Activated naive CD4-positive, alpha-beta T cell treated with anti-CD3 and anti-CD28 coated beads, Interleukin-2, amount 10 ng/mL, durations not matched to agents 7 days and 5 days (primary cell): ENCODE measurements around the gene PDE2A.

Source experiments
- CTCF ChIA-PET: fragments of 350-600 bp; sonication (Branson Sonifier 250); formaldehyde crosslinking; loops from one replicate; lab custom pipeline; 2021; ENCODE audit warnings: antibody characterized with exemption; lab: Charles Lee
- DNase-seq: peaks from one replicate; pipeline ENCODE4 v3.0.0-alpha.2; 2020
- H3K27ac Mint-ChIP-seq: one replicate; pipeline ENCODE4 v1.8.0; 2021; ENCODE audit warnings: mild to moderate bottlenecking, moderate library complexity, mixed read lengths
- H3K27me3 Mint-ChIP-seq: one replicate; pipeline ENCODE4 v1.8.0; 2021; ENCODE audit warnings: mild to moderate bottlenecking, mixed read lengths
- H3K36me3 Mint-ChIP-seq: one replicate; pipeline ENCODE4 v1.8.0; 2021; ENCODE audit warnings: mixed read lengths
- H3K4me1 Mint-ChIP-seq: one replicate; pipeline ENCODE4 v1.8.0; 2021; ENCODE audit warnings: mixed read lengths
- H3K4me3 Mint-ChIP-seq: one replicate; pipeline ENCODE4 v1.8.0; 2021; ENCODE audit warnings: mild to moderate bottlenecking, moderate library complexity, mixed read lengths
- H3K9me3 Mint-ChIP-seq: one replicate; pipeline ENCODE4 v1.8.0; 2021; ENCODE audit warnings: mixed read lengths

PDE2A gene

DNA sequence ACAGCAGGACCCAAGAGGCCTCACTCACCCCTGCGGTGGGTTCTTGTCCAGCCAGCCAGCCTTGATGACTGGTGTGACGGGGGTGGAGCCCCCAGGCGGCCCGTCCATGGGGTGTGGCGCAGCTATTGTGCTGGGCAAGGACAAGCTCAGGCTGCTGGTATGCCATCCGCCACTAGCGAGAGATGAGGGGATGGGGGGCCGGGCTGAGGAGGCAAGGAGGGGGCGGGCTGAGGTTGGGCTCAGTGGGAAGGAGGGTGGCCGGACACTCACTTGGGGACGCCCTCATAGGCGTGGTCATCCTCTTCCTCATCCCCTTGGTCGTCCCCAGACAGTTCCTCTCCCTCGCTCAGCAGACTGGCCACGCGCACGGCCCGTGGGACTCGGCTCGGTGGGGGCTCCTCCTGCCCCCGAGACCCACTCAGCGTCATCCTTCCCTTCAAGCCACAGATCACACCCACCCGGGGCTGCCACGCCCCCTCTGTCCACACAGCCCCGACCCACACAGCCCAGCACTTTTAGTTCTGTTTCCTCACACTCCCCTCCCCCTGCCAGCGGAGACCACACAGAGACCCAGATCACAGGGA is 38.0 kb upstream of the PDE2A start:
- H3K4me1 Mint-ChIP-seq: peaks cover 3% of the 10 kb centered on the region
- CTCF ChIA-PET: no interaction called here
- H3K9me3 Mint-ChIP-seq: no peaks in the 10 kb centered on the region
- H3K36me3 Mint-ChIP-seq: peaks cover 38% of the 10 kb centered on the region
- H3K27me3 Mint-ChIP-seq: no peaks in the 10 kb centered on the region
- DNase-seq: no peak
- no peak overlapping the region for H3K27ac Mint-ChIP-seq
- H3K4me3 Mint-ChIP-seq: no peak overlapping the region

DNA sequence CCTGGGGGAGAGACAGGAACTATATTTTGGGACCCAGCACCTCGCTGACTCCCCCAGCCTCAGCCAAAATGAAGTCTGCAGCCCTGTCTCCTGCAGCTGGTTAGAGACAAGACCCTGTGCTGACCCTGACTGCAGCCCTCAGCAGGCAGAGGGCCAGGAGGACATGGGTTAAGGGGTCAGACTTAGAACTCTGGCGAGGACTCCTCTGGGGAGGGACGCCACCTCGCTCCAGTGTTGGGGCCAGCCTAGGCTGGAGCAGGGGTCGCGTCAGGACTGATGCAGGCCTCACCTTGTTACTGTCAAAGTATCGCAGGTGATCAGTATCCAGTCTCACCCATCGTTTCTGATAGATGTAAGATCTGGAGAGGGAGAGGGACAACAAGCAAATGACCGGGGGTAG is 36.9 kb upstream of the PDE2A start:
- Mint-ChIP-seq H3K4me3 (no peak overlapping the region), H3K36me3 (peaks cover 47% of the 10 kb centered on the region), H3K4me1 (peaks cover 3% of the 10 kb centered on the region), H3K9me3 (no peaks in the 10 kb centered on the region), H3K27me3 (no peaks in the 10 kb centered on the region), H3K27ac (no peak overlapping the region)
- CTCF ChIA-PET: no interaction called here
- no peak for DNase-seq

DNA sequence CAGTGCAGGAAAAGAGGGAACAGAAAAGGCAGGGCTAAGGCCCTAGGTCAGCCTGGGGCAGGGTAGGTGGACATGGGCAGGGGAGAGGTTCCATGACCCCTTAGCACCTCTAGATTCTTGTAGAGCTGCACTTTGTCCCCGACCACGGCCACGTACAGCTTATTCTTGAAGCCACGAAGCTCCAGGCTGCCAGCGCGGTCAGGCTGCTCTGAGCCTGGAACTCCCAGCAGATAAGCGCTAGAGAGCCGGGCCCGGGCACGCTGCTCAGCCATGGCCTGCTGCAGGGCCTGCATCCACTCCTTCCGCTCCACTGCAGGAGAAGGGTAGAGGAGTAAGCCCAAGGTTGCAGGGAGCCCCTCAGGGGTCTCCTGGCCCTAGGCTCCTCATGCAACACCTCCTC is 36.1 kb upstream of the PDE2A start:
- H3K9me3 Mint-ChIP-seq: no peaks in the 10 kb centered on the region
- H3K27ac Mint-ChIP-seq: peak overlapping the region; percentile 49
- H3K4me3 Mint-ChIP-seq: no peak overlapping the region
- no peak for DNase-seq
- H3K27me3 Mint-ChIP-seq: no peaks in the 10 kb centered on the region
- CTCF ChIA-PET: no interaction called here
- peaks cover 52% of the 10 kb centered on the region for H3K36me3 Mint-ChIP-seq
- H3K4me1 Mint-ChIP-seq: no peaks in the 10 kb centered on the region

DNA sequence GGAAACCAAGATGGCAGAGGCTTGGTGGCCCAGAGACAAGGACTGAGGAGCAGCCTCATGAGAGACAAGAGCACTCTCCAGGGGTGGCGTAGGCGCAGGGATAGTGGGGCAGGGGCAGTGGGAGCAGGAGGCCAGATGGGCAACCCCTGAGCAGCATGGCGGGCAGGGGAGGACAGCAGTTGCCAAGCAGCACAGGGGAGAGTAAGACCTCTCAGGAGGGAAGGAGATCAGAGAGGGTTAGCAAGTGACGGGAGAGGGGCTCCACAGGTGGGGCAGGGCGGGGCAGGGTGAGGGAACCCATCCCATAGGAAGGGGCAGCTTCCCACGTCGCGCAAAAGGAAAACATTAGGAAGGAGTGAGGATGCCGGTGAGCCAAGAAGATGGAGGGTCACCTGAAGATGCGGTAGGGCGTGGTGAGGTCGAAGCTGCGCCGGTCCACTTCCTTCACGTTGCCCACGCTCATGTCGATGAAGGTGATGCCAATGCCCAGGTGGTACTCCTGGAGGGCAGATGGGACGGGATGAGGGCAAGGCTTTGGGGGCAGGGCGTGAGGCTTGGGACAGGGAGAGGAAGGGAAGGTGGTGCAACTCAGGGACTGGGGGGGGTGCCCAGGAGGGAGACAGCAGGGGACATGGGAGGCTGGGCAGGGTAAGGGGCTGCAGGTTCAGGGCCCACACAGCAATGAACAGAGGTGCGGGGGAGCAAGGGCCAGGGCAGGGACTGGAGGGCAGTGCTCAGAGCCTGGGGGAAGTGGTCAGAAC is 35.4 kb upstream of the PDE2A start:
- H3K9me3 Mint-ChIP-seq: no peaks in the 10 kb centered on the region
- no peak overlapping the region for H3K4me3 Mint-ChIP-seq
- H3K27me3 Mint-ChIP-seq: no peaks in the 10 kb centered on the region
- no peak for DNase-seq
- peak overlapping the region; percentile 49 for H3K27ac Mint-ChIP-seq
- no peaks in the 10 kb centered on the region for H3K4me1 Mint-ChIP-seq
- peaks cover 56% of the 10 kb centered on the region for H3K36me3 Mint-ChIP-seq
- CTCF ChIA-PET: no interaction called here

DNA sequence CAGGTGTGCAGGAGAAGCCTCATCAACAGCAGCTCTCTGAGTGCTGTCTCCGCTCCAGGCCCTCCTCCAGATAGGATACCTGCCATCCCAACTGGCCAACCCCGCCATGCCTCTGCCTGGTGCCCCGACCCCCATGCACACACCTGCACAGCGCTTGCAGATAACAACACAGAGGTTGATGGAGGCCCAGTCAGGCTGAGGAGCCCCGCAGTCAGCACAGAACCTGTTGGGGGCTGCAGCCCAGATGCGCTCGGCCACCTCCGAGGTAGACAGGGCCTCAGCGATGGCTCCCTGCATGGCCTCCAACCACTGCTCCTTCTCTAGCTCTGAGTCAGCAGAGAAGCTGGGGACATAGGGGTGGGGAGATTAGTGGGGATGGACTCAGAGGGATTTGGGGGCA is 32.8 kb upstream of the PDE2A start:
- no peak overlapping the region for H3K4me3 Mint-ChIP-seq
- CTCF ChIA-PET: no interaction called here
- H3K27ac Mint-ChIP-seq: peak overlapping the region; percentile 64
- H3K4me1 Mint-ChIP-seq: no peaks in the 10 kb centered on the region
- peaks cover 56% of the 10 kb centered on the region for H3K36me3 Mint-ChIP-seq
- H3K9me3 Mint-ChIP-seq: no peaks in the 10 kb centered on the region
- H3K27me3 Mint-ChIP-seq: no peaks in the 10 kb centered on the region
- DNase-seq: no peak

DNA sequence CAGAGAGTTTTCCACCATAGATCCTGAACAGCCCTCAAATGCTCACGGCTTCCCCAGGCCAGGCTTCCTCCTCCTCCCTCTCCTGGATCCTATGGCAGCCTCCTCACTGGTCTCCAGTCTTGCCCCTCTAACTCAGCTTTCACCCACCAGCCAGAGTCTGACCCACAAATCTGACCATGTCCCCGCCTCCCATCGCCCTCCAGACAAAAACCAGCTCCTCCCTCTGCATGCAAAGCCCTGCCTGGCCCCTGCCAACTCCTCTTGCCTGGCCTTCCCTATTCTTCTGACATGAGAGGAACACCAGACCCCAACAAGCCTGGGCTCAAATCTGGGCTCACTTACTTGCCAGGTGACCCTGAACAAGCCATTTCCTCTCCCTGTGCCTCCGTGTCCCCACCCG is 32.4 kb upstream of the PDE2A start:
- Mint-ChIP-seq H3K36me3 (peaks cover 58% of the 10 kb centered on the region), H3K4me1 (no peaks in the 10 kb centered on the region), H3K9me3 (no peaks in the 10 kb centered on the region), H3K27ac (peak overlapping the region; percentile 64), H3K27me3 (no peaks in the 10 kb centered on the region), H3K4me3 (no peak overlapping the region)
- DNase-seq: no peak
- CTCF ChIA-PET: no interaction called here

DNA sequence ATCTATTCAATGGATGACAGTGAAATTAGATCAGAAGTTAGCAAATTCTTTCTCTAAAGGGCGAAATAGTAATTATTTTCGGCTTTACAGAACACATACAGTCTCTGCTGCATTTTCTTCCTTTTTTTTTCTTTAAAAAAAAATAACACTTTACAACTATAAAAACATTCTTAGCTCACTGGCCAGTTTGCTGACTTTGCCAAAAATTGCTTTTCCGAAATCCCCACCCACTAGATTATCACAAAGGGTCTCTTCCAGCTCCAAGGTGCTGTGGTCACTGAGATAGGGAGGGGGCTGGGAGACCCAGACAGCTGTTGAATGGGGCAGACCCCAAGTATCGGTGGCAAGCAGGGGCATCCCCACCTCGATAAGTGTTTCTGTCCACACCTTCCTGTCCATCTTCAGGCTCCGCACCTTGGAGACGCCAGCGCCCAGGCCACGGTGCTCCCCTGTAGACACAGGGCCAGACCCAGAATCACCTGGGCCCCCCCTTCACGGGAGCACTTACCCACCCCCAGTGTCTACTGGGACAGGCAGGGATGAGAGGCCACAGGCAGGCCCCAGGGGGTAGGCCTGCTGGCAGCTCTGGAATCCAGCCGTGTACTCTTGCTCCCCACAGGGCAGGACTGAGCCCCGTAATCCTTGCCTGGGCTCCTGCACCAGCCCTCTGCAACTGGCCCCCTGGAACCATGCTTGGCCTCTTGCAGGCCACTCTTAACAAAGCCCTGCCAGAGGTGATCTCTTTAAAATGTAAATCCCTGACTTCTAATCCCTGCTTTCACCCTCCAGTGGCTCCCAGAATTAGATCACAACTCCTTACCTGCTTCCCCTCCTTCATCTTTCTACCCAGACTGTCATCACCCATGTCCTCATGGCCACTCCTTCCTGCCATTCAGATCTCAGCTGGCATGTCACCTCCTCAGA is 31.5 kb upstream of the PDE2A start:
- H3K4me1 Mint-ChIP-seq: no peaks in the 10 kb centered on the region
- no peaks in the 10 kb centered on the region for H3K27me3 Mint-ChIP-seq
- peaks cover 56% of the 10 kb centered on the region for H3K36me3 Mint-ChIP-seq

DNA sequence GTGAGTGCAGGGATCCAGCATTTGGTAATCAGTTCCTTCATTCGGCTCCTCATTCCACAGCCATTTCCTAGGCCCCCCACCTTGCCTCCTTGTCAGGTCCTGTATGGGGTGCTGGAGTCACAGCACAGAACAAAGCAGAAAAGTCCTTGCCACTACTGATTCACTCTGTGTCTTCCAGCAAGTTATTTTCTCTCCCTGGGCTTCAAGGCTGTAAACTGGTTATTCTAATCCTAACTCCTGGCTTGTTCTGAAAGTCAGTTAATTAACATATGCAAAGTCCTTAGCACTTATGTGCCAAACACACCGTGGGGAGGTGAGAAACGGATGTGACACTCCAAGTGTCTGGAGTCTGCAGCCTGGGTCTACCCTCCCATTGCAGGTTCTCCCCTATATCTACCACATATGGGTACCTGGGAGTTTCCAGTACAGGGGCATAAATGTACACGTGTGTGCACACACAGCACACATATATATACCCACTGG is 30.6 kb upstream of the PDE2A start:
- CTCF ChIA-PET: no interaction called here
- Mint-ChIP-seq H3K4me1 (no peaks in the 10 kb centered on the region), H3K27ac (no peak overlapping the region), H3K9me3 (no peaks in the 10 kb centered on the region), H3K27me3 (no peaks in the 10 kb centered on the region), H3K36me3 (peaks cover 57% of the 10 kb centered on the region), H3K4me3 (no peak overlapping the region)
- no peak for DNase-seq

More for the DNA sequence above, 31.5 kb upstream of the PDE2A start:
- Mint-ChIP-seq H3K4me3 (no peak overlapping the region), H3K9me3 (no peaks in the 10 kb centered on the region), H3K27ac (peak overlapping the region; percentile 2)
- no peak for DNase-seq
- CTCF ChIA-PET: no interaction called here

DNA sequence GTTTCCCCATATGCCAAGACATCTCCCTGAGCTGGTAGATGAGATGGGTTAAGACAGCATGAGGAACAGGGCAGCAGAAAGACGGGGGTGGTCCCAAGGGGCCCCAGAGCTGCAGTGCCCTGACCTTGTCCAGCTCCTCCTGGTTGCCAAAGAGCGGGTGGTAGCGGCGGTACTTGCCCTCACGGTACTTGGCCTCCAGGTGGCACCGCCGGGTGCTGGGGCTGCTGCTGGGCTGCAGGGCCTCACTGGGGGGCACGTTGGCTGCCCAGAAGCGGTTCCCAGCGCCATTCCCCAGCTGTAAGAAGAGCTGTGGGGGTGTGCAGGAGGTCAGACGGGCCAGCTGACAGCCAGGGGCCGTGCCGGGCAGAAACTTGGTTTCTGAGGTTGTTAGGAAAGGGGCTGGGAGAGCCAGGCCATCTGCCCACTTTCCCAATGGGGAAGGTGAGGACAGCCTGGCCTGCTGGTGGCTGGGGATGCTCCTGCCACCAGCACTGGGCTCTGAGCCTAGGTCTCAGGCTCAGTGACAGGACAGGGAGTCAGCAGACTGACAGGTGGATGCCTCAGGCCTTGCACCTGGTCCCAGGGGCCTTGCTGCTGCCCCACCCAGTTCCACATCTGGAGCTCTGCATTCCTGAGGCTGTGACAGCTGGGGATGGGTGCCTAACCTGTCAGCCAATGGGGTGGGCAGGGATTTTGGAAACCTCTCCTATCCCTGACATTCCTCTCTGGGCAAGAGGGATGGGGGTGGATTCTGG is 30.0 kb upstream of the PDE2A start:
- no peak overlapping the region for H3K27ac Mint-ChIP-seq
- peaks cover 55% of the 10 kb centered on the region for H3K36me3 Mint-ChIP-seq
- H3K4me1 Mint-ChIP-seq: no peaks in the 10 kb centered on the region
- DNase-seq: no peak
- no peaks in the 10 kb centered on the region for H3K9me3 Mint-ChIP-seq
- no peaks in the 10 kb centered on the region for H3K27me3 Mint-ChIP-seq
- H3K4me3 Mint-ChIP-seq: no peak overlapping the region
- CTCF ChIA-PET: interaction anchor here (1.2 kb wide), 1 partner anchor 49 kb away, joined by 4 read pairs; no protein-coding TSS in a partner anchor

DNA sequence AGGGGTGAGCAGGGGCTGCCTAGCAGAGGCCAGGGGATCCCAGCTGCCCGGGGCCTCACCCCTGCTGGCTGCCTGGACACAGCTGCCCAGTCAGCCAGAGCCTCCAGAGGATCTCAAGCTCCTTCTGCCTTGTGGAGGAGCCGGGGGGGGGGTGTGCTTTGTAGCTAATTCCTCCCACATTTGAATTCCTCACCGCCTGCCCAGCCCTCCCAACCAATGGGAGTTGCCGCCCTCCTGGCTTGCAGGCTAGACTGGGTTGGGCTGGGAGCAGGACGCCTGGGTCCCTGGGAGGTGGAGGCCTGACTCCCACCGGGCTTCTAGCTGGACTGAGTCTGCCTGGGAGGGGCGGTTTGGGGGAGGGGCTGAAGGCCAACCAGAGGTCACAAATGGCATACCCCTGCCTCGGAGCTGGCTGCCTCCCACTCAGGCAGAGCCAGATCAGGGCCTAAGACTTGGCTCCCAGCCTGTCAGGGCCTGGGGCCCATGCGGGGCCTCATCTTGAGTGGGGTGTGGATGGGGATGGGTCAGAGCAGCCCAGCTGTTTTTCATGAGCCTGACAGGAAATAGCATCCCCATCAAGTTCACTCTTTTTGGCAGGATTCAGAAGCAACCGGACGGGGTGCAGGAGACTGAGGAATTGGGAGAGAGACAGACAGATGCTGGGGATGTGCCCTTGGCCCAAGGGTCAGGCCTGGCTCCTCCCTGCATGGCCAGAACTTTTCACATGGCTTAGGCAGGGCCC is 29.2 kb upstream of the PDE2A start:
- no peak overlapping the region for H3K27ac Mint-ChIP-seq
- no peaks in the 10 kb centered on the region for H3K4me1 Mint-ChIP-seq
- peaks cover 58% of the 10 kb centered on the region for H3K36me3 Mint-ChIP-seq
- no peak overlapping the region for H3K4me3 Mint-ChIP-seq
- CTCF ChIA-PET: interaction anchor here (0.8 to 1.4 kb wide), 4 partner anchors 18 to 474 kb away, joined by 3 to 5 read pairs (median 4); partner anchors contain the start of gene STARD10
- no peaks in the 10 kb centered on the region for H3K9me3 Mint-ChIP-seq
- H3K27me3 Mint-ChIP-seq: no peaks in the 10 kb centered on the region
- DNase-seq: no peak

DNA sequence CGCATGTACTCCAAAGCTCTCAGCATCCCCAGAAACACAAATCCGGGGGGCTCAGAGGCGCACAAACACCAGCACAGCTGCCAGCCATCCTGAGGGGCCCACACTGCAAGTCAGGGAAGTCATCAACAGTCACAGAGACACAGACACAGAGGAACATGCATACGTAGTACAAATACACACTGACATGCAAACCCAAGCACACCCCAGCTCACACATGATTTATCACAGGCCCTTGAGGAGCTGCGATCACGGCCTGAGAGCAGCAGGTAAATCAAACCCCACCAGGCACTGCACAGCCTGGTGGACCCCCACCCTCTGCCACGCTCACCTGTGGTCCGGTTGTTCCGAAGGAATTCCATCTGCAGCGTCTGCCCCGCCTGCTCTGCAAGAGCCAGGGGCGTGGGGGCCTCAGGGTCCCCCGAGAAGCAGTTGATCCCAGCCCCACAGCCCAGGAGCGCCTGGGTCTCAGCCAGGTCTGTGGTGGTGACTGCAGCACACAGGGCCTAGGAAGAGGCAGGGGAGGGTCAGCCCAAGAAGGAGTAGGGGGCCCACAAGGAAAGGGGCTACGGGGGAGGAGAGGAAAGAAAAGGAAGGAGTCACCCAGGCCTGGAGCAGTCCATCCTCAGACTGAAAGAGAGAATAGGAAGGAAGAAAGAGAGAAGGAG is 28.5 kb upstream of the PDE2A start:
- DNase-seq: no peak
- no peaks in the 10 kb centered on the region for H3K4me1 Mint-ChIP-seq
- peaks cover 59% of the 10 kb centered on the region for H3K36me3 Mint-ChIP-seq
- peak overlapping the region; percentile 42 for H3K27ac Mint-ChIP-seq
- no peak overlapping the region for H3K4me3 Mint-ChIP-seq
- H3K27me3 Mint-ChIP-seq: no peaks in the 10 kb centered on the region
- CTCF ChIA-PET: interaction anchor here (0.8 to 1.4 kb wide), 3 partner anchors 19 to 475 kb away, joined by 3 to 5 read pairs (median 4); partner anchors contain the start of gene STARD10
- H3K9me3 Mint-ChIP-seq: no peaks in the 10 kb centered on the region

DNA sequence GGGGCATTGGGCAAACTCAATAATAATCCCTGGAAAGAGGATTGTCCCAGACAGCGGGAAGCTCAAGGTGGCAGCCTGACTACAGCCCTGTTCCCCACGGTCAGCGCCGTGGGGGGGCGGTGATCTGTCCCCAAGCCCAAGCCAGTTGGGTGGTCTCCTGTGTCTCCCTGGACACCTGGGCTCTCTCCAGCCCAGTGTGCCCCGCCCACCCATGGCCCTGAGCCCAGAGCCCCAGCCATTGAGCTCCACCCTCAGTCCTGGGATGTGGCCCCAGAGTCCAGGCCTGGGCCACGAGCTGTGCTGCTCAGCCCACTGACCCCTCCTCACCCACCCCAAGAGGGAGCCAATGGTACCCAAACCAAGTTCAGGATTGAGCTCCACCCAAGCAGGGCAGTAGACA is 27.9 kb upstream of the PDE2A start:
- DNase-seq: no peak
- Mint-ChIP-seq H3K4me1 (no peaks in the 10 kb centered on the region), H3K27me3 (no peaks in the 10 kb centered on the region), H3K9me3 (no peaks in the 10 kb centered on the region), H3K4me3 (no peak overlapping the region), H3K36me3 (peaks cover 54% of the 10 kb centered on the region), H3K27ac (no peak overlapping the region)
- CTCF ChIA-PET: interaction anchor here (1.2 to 1.4 kb wide), 2 partner anchors 20 to 92 kb away, joined by 3 to 4 read pairs; partner anchors contain the start of gene STARD10

DNA sequence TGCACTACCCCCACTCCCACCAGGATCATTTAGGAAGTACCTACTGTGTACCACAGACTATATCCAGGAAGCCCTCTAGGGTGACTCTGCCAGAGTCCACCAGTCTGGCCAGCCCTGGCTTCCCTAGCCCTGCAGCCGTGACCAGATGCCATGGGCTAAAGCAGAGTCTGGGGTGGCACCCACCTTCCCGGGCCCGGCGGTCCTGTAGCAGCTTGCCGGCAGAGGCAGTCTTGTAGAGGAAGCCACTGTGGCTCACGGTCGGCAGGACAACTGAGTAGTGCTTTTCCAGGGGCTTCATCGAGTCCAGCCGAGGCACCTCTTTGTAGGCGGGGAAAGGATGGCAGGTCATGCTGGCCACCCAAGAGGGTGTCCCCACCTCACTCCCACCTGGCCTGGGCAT is 27.2 kb upstream of the PDE2A start:
- Mint-ChIP-seq H3K4me1 (no peaks in the 10 kb centered on the region), H3K4me3 (no peak overlapping the region), H3K36me3 (peaks cover 47% of the 10 kb centered on the region), H3K9me3 (no peaks in the 10 kb centered on the region), H3K27ac (no peak overlapping the region), H3K27me3 (no peaks in the 10 kb centered on the region)
- CTCF ChIA-PET: no interaction called here
- DNase-seq: no peak
